ENCODE measurements around the gene TTC9C.

TTC9C gene

DNA sequence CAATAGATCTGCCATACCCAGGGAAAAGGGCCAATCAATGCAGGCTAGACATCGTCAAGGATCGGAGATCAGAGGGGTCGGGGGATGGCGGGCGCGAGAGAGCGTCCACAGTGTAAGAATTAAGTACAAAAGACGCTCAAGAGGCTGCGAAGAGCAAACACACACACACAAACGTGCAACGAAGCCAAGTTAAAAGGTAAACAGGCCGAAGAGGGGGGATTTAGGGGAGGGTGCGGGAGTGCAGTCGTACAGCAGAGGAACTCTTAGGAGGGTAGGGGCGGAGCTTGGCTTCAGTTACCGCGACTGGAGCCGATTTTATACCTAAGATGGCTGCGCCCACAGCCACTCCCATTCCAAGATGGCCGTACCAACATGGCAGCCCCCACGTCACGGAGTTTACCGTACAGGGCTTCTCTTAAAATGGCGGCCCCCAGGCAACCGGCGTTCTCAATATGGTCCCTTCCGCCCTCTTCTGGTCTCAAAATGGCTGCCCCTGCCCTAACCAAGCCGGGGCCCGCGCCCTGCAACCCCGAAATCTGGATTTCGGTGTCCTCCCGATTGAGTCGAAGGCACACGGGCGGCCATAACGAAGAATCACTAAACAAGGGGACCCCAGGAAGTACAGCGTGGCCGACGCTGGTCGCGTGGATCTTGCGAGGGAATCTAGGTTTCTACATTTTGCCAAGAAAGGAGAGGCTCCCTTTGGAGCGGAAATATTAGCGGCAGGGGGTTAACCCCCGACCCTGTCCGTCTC, 18.9 kb upstream of the TTC9C start:
- Histone ChIP-seq H3K27ac (ENCODE audit: low read depth, low read length) (peak overlapping the region; percentile 99), H3K9me3 (ENCODE audit: control insufficient read depth in 5 of 5, low read length in 5 of 5) (no peaks in the 10 kb centered on the region), H3K9ac (ENCODE audit: low read length in 5 of 5) (peak overlapping the region; percentile 75 to 98 (median 96)), H3K4me1 (ENCODE audit: control insufficient read depth in 5 of 5, insufficient read depth in 5 of 5, low read length in 5 of 5) (peaks cover 4 to 50% (median 47%) of the 10 kb centered on the region in 5 donors), H3K36me3 (ENCODE audit: control insufficient read depth in 5 of 5, insufficient read depth in 5 of 5, low read length in 5 of 5) (peaks cover 3 to 37% (median 25%) of the 10 kb centered on the region in 5 donors), H3K27me3 (ENCODE audit: control insufficient read depth in 5 of 5, insufficient read depth in 4 of 5, low read length in 5 of 5) (no peaks in the 10 kb centered on the region), H3K4me3 (ENCODE audit: low read depth in 1 of 5, low read length in 5 of 5) (peak overlapping the region; percentile 71 to 97 (median 82))

- peak overlapping the region; percentile 99 for H3K27ac ChIP-seq (ENCODE audit: low read depth, low read length)
- H3K4me1 ChIP-seq (ENCODE audit: control insufficient read depth in 5 of 5, insufficient read depth in 5 of 5, low read length in 5 of 5) = peaks cover 4 to 50% (median 46%) of the 10 kb centered on the region in 5 donors
- peak overlapping the region; percentile 71 to 91 (median 82) for H3K4me3 ChIP-seq (ENCODE audit: low read depth in 1 of 5, low read length in 5 of 5)
- no peaks in the 10 kb centered on the region for H3K27me3 ChIP-seq (ENCODE audit: control insufficient read depth in 5 of 5, insufficient read depth in 4 of 5, low read length in 5 of 5)
- peaks cover 3 to 42% (median 30%) of the 10 kb centered on the region in 5 donors for H3K36me3 ChIP-seq (ENCODE audit: control insufficient read depth in 5 of 5, insufficient read depth in 5 of 5, low read length in 5 of 5)
- H3K9ac ChIP-seq (ENCODE audit: low read length in 5 of 5) = peak overlapping the region; percentile 75 to 98 (median 95)
- no peaks in the 10 kb centered on the region for H3K9me3 ChIP-seq (ENCODE audit: control insufficient read depth in 5 of 5, low read length in 5 of 5)
These were observed 18.3 kb upstream of the TTC9C start for GRCh38 chr11:62710001-62710345.

DNA sequence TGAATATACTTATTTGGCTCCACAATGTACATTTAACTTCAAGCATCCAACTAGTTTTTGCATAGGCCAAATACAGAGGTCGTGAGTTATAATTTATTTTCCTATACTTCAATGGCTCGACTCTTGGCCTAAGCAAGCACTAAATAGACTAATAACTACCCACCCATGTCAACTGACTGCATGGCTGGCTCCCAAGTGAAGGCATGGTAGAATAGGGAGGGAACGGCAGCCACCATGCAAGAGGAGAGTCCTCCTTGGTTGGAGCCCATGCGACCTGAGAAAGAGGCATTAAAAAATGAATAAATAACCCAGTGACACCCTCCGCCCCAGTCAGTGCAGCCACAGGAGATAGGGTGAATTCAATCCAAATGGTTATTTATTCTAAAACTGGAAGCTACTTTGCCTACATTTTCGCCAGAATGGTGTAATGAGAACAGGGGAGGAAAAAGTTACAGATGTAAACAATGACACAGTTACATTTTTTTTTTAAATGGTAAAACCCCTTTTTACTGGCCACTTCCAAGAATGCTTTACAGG, 15.9 kb upstream of the TTC9C start:
- H3K27ac ChIP-seq (ENCODE audit: low read depth, low read length) = peak overlapping the region; percentile 66
- no peak overlapping the region for H3K9ac ChIP-seq (ENCODE audit: low read length in 5 of 5)
- H3K36me3 ChIP-seq (ENCODE audit: control insufficient read depth in 5 of 5, insufficient read depth in 5 of 5, low read length in 5 of 5) = peaks cover 12 to 65% (median 53%) of the 10 kb centered on the region in 5 donors
- no peak overlapping the region for H3K4me3 ChIP-seq (ENCODE audit: low read depth in 1 of 5, low read length in 5 of 5)
- no peaks in the 10 kb centered on the region for H3K27me3 ChIP-seq (ENCODE audit: control insufficient read depth in 5 of 5, insufficient read depth in 4 of 5, low read length in 5 of 5)
- H3K4me1 ChIP-seq (ENCODE audit: control insufficient read depth in 5 of 5, insufficient read depth in 5 of 5, low read length in 5 of 5) = peaks cover 2 to 33% (median 31%) of the 10 kb centered on the region in 5 donors
- no peaks in the 10 kb centered on the region for H3K9me3 ChIP-seq (ENCODE audit: control insufficient read depth in 5 of 5, low read length in 5 of 5)

- H3K9me3 ChIP-seq (ENCODE audit: control insufficient read depth in 5 of 5, low read length in 5 of 5) = no peaks in the 10 kb centered on the region
- H3K36me3 ChIP-seq (ENCODE audit: control insufficient read depth in 5 of 5, insufficient read depth in 5 of 5, low read length in 5 of 5) = peaks cover 15 to 70% (median 58%) of the 10 kb centered on the region in 5 donors
- no peak overlapping the region for H3K4me3 ChIP-seq (ENCODE audit: low read depth in 1 of 5, low read length in 5 of 5)
- peaks cover 2 to 33% (median 31%) of the 10 kb centered on the region in 5 donors for H3K4me1 ChIP-seq (ENCODE audit: control insufficient read depth in 5 of 5, insufficient read depth in 5 of 5, low read length in 5 of 5)
- no peaks in the 10 kb centered on the region for H3K27me3 ChIP-seq (ENCODE audit: control insufficient read depth in 5 of 5, insufficient read depth in 4 of 5, low read length in 5 of 5)
- H3K9ac ChIP-seq (ENCODE audit: low read length in 5 of 5) = peak overlapping the region in 1 of 5 donors; percentile 26
- peak overlapping the region; percentile 66 for H3K27ac ChIP-seq (ENCODE audit: low read depth, low read length)
These were observed 15.4 kb upstream of the TTC9C start for GRCh38 chr11:62712861-62713260.

GRCh38 chr11:62713343-62713742, 14.9 kb upstream of the TTC9C start:
- no peaks in the 10 kb centered on the region for H3K9me3 ChIP-seq (ENCODE audit: control insufficient read depth in 5 of 5, low read length in 5 of 5)
- peaks cover 2 to 30% (median 30%) of the 10 kb centered on the region in 5 donors for H3K4me1 ChIP-seq (ENCODE audit: control insufficient read depth in 5 of 5, insufficient read depth in 5 of 5, low read length in 5 of 5)
- peak overlapping the region in 1 of 5 donors; percentile 7 for H3K9ac ChIP-seq (ENCODE audit: low read length in 5 of 5)
- H3K4me3 ChIP-seq (ENCODE audit: low read depth in 1 of 5, low read length in 5 of 5) = no peak overlapping the region
- H3K36me3 ChIP-seq (ENCODE audit: control insufficient read depth in 5 of 5, insufficient read depth in 5 of 5, low read length in 5 of 5) = peaks cover 18 to 75% (median 63%) of the 10 kb centered on the region in 5 donors
- H3K27ac ChIP-seq (ENCODE audit: low read depth, low read length) = peak overlapping the region; percentile 66
- H3K27me3 ChIP-seq (ENCODE audit: control insufficient read depth in 5 of 5, insufficient read depth in 4 of 5, low read length in 5 of 5) = no peaks in the 10 kb centered on the region

DNA sequence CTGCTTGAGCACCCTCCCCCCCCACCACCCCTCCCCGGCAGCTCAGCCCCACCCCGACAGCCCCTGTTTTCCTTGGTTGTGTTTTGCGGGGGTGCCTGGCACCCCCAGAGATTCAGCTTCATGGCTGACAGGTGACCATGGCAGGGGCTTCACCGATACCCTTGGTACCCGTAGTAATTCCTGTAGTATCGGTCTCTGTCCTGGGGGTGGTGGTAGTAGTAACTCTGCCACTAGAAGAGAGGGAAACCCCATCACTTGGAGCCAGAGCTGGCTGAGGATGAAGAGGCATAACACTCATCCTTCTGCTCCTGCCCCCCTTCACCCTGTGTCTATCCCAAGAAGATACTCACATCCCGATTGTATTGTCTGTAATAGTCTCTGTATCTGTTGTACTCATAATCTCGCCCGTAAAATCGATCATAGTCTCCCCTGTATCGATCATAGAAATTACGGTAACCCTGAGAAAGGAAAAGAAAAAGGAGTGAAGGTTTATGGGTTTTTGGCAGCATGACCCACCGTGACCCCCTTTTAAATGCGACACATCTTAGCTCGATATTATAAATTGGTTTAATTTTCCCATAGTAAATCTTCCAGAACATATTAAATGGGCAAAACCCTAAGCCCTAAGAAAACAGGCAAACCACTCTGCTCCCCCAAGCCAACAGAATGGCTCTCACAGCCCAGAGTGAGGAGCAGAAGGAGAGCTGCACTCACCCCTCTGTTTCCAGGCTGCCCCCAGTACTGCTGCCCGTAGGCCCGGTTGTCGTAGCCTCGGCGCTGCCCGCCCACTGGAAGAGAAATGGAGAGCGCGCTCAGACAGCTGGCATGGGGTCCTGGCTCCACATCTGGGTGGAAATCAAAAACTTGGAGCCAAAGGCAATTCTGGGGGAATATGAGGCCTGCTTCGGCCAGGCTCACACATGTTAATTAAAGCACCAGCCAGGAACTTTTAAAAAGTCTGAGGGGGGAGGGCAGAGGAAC, 12.8 kb upstream of the TTC9C start:
- Histone ChIP-seq H3K4me1 (ENCODE audit: control insufficient read depth in 5 of 5, insufficient read depth in 5 of 5, low read length in 5 of 5) (peaks cover 0 to 12% (median 9%) of the 10 kb centered on the region in 5 donors), H3K36me3 (ENCODE audit: control insufficient read depth in 5 of 5, insufficient read depth in 5 of 5, low read length in 5 of 5) (peaks cover 25 to 94% (median 84%) of the 10 kb centered on the region in 5 donors), H3K9ac (ENCODE audit: low read length in 5 of 5) (no peak overlapping the region)

DNA sequence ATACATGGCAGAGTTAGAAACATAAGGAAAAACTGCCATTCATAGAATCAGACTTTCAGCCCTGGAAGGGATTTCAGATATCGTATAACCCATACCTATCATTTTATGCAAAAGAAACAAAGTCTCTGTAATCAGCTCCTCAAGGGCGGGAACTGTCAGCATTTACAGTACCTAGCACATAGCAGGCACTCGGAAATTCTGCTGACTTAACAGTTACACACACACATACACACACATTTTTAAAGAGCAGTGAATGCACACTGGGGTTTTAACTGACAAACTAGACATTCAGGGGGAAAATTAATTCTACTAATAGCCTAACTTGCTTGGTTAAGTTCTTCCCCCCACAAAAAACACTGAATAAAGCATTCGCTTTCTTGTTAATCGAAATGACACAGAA, 12.1 kb upstream of the TTC9C start:
- no peak overlapping the region for H3K9ac ChIP-seq (ENCODE audit: low read length in 5 of 5)
- no peak overlapping the region for H3K4me3 ChIP-seq (ENCODE audit: low read depth in 1 of 5, low read length in 5 of 5)
- peaks cover 30 to 96% (median 87%) of the 10 kb centered on the region in 5 donors for H3K36me3 ChIP-seq (ENCODE audit: control insufficient read depth in 5 of 5, insufficient read depth in 5 of 5, low read length in 5 of 5)

More for the DNA sequence above, 12.8 kb upstream of the TTC9C start:
- Histone ChIP-seq H3K27ac (ENCODE audit: low read depth, low read length) (no peak overlapping the region), H3K9me3 (ENCODE audit: control insufficient read depth in 5 of 5, low read length in 5 of 5) (no peaks in the 10 kb centered on the region), H3K27me3 (ENCODE audit: control insufficient read depth in 5 of 5, insufficient read depth in 4 of 5, low read length in 5 of 5) (no peaks in the 10 kb centered on the region), H3K4me3 (ENCODE audit: low read depth in 1 of 5, low read length in 5 of 5) (no peak overlapping the region)

DNA sequence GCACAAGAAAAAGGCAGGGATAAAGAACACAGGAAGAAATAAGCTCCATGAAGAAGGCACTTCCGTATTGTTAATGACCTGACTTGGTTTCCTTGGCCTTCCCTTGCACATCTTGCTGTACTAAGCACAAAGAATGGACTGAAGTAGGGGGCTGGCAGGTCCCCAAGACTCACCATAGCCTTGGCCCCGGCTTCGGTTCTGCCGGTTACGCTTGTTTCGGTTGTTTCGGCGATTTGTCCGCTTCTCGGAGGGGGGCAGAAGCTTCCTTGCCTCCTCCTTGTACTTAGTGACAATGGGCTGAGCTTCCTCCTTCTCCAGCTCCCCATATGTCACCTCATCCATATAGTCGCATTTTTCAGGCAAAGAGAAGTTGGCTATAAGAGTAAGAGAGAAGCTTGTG, 11.5 kb upstream of the TTC9C start:
- H3K27ac ChIP-seq (ENCODE audit: low read depth, low read length) = peak overlapping the region; percentile 0

More for the DNA sequence above, 12.1 kb upstream of the TTC9C start:
- no peaks in the 10 kb centered on the region for H3K27me3 ChIP-seq (ENCODE audit: control insufficient read depth in 5 of 5, insufficient read depth in 4 of 5, low read length in 5 of 5)
- H3K4me1 ChIP-seq (ENCODE audit: control insufficient read depth in 5 of 5, insufficient read depth in 5 of 5, low read length in 5 of 5) = peaks cover 0 to 12% (median 5%) of the 10 kb centered on the region in 5 donors
- no peaks in the 10 kb centered on the region for H3K9me3 ChIP-seq (ENCODE audit: control insufficient read depth in 5 of 5, low read length in 5 of 5)
- peak overlapping the region; percentile 0 for H3K27ac ChIP-seq (ENCODE audit: low read depth, low read length)

DNA sequence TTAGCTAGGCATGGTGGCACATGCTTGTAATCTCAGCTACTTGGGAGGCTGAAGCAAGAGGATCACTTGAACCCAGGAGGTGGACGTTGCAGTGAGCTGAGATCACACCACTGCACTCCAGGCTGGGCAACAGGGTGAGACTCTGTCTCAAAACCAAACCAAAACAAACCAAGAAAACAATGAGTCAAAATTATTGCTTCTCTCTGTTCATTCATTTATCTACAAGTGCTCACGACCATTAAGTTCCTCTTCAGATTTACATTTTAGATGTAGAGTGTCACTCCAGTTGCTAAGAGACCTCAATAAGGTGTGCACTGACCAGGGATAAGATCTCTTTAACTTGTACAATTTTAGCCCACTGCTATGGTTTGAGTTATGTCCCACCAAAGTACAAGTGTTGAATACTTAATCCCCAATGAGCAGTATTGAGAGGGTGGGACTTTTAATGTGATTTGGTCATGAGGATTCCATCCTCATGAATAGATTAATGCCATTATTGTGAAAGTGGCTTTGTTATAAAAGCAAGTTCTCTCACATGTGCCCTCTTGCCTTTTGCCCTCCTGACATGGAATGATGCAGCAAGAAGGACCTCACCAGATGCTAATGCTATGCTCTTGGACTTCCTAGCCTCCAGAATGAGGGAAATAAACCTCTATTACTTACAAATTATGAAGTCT, 8.8 kb upstream of the TTC9C start:
- peaks cover 50 to 97% (median 96%) of the 10 kb centered on the region in 5 donors for H3K36me3 ChIP-seq (ENCODE audit: control insufficient read depth in 5 of 5, insufficient read depth in 5 of 5, low read length in 5 of 5)
- H3K9me3 ChIP-seq (ENCODE audit: control insufficient read depth in 5 of 5, low read length in 5 of 5) = no peaks in the 10 kb centered on the region
- peaks cover 0 to 12% (median 8%) of the 10 kb centered on the region in 5 donors for H3K4me1 ChIP-seq (ENCODE audit: control insufficient read depth in 5 of 5, insufficient read depth in 5 of 5, low read length in 5 of 5)
- H3K9ac ChIP-seq (ENCODE audit: low read length in 5 of 5) = no peak overlapping the region
- peak overlapping the region; percentile 8 for H3K27ac ChIP-seq (ENCODE audit: low read depth, low read length)
- H3K27me3 ChIP-seq (ENCODE audit: control insufficient read depth in 5 of 5, insufficient read depth in 4 of 5, low read length in 5 of 5) = no peaks in the 10 kb centered on the region
- H3K4me3 ChIP-seq (ENCODE audit: low read depth in 1 of 5, low read length in 5 of 5) = no peak overlapping the region

More for the DNA sequence above, 11.5 kb upstream of the TTC9C start:
- Histone ChIP-seq H3K4me3 (ENCODE audit: low read depth in 1 of 5, low read length in 5 of 5) (no peak overlapping the region), H3K36me3 (ENCODE audit: control insufficient read depth in 5 of 5, insufficient read depth in 5 of 5, low read length in 5 of 5) (peaks cover 36 to 96% (median 89%) of the 10 kb centered on the region in 5 donors), H3K4me1 (ENCODE audit: control insufficient read depth in 5 of 5, insufficient read depth in 5 of 5, low read length in 5 of 5) (peaks cover 0 to 12% (median 5%) of the 10 kb centered on the region in 5 donors), H3K27me3 (ENCODE audit: control insufficient read depth in 5 of 5, insufficient read depth in 4 of 5, low read length in 5 of 5) (no peaks in the 10 kb centered on the region), H3K9me3 (ENCODE audit: control insufficient read depth in 5 of 5, low read length in 5 of 5) (no peaks in the 10 kb centered on the region), H3K9ac (ENCODE audit: low read length in 5 of 5) (no peak overlapping the region)

All from subcutaneous abdominal adipose tissue (tissue), 5 donors.